NCI-H1694 treated with DMSO at 0.1 percent for 48 hours (cell line): ENCODE measurements around the gene TALDO1.

Source experiments
- DNase-seq: peaks from one replicate; lab custom pipeline; 2025; lab: John Stamatoyannopoulos, UW

The TALDO1 gene

GRCh38 chr11:799641-800316, 52.5 kb downstream of the TALDO1 start:
- no peak for DNase-seq

GRCh38 chr11:800473-800872, 53.2 kb downstream of the TALDO1 start:
- DNase-seq, result no peak

- DNase-seq, result no peak
Measured at GRCh38 chr11:801097-801780, 54.0 kb downstream of the TALDO1 start.

- DNase-seq, result no peak
Measured at GRCh38 chr11:802018-802617, 54.9 kb downstream of the TALDO1 start.

GRCh38 chr11:802693-803466, 55.6 kb downstream of the TALDO1 start:
- DNase-seq, result no peak

GRCh38 chr11:803467-803742, 56.1 kb downstream of the TALDO1 start:
- no peak for DNase-seq

- DNase-seq, result peak; percentile 32
Measured at GRCh38 chr11:803770-804598, 56.7 kb downstream of the TALDO1 start.

- DNase-seq, result no peak
Measured at GRCh38 chr11:804599-804964, 57.3 kb downstream of the TALDO1 start.

GRCh38 chr11:808427-809286, 61.4 kb downstream of the TALDO1 start:
- no peak for DNase-seq

- peak; percentile 87 for DNase-seq
Measured at GRCh38 chr11:809287-810039, 62.2 kb downstream of the TALDO1 start, which contains the start of gene RPLP2. RPLP2 (plus strand) TSS chr11:809967; CDS start chr11:810235, 268 bp downstream.

- no peak for DNase-seq
Measured at GRCh38 chr11:810040-810567, 62.8 kb downstream of the TALDO1 start.

GRCh38 chr11:811446-812245, 64.4 kb downstream of the TALDO1 start:
- no peak for DNase-seq

- DNase-seq, result no peak
Measured at GRCh38 chr11:812390-812789, 65.1 kb downstream of the TALDO1 start.

GRCh38 chr11:813072-813455, 65.8 kb downstream of the TALDO1 start:
- DNase-seq, result no peak

GRCh38 chr11:813456-814096, 66.3 kb downstream of the TALDO1 start:
- no peak for DNase-seq
